IMR-90 (cell line): ENCODE results near the gene NPC1. TPM values are rescaled to one million over a fixed set of nuclear protein-coding genes. Genes with fewer than 3 reads are reported as not detected.

Experiments
- ATAC-seq: fragments of 200-7000 bp; cut with Tn5 transposase; 2 replicates; pipeline ENCODE4 v1.9.1; 2020; ENCODE audit warnings: low read depth, mild to moderate bottlenecking, moderate library complexity
- BruUV-seq: library from RNA; stranded (reverse); fragments of 400-500 nt; replicated peaks from 2 replicates; lab custom pipeline; 2021; lab: Mats Ljungman, UMichigan
- CTCF ChIA-PET: fragments of 300-600 bp; formaldehyde crosslinking; extraction: SDS; loops from one replicate; lab custom pipeline; 2021; ENCODE audit warnings: antibody characterized with exemption; lab: Yijun Ruan, JAX
- POLR2A ChIA-PET: fragments of 300-600 bp; sonication (Branson Sonifier 250); formaldehyde crosslinking; loops from one replicate; lab custom pipeline; 2022; ENCODE audit warnings: antibody characterized with exemption; ENCODE audit not compliant: unreplicated experiment; lab: Charles Lee
- DNase-seq: peaks from one replicate; pipeline ENCODE4 v3.0.0; 2013
- H2AFZ ChIP-seq: replicated peaks from 2 replicates; pipeline ENCODE3; 2013; ENCODE audit warnings: low read length, mild to moderate bottlenecking; ENCODE audit not compliant: poor library complexity
- H2AK5ac ChIP-seq: 2 replicates; pipeline ENCODE4 v1.6.1; 2013; ENCODE audit warnings: low read depth, low read length, inconsistent platforms
- H2AK9ac ChIP-seq: replicated peaks from 2 replicates; pipeline ENCODE3; 2013; ENCODE audit warnings: mild to moderate bottlenecking, low read depth, low read length, moderate library complexity; ENCODE audit not compliant: poor library complexity
- H2BK120ac ChIP-seq: 2 replicates; pipeline ENCODE4 v1.6.1; 2013; ENCODE audit warnings: low read depth, low read length, inconsistent platforms
- H2BK15ac ChIP-seq: 3 replicates; pipeline ENCODE4 v1.6.1; 2013; ENCODE audit warnings: low read depth, low read length, inconsistent platforms
- H2BK20ac ChIP-seq: 2 replicates; pipeline ENCODE4 v1.6.1; 2013; ENCODE audit warnings: low read depth, mild to moderate bottlenecking, inconsistent platforms, low read length, moderate library complexity
- H2BK5ac ChIP-seq: 2 replicates; pipeline ENCODE4 v1.6.1; 2013; ENCODE audit warnings: mild to moderate bottlenecking, low read depth, low read length, inconsistent platforms; ENCODE audit not compliant: poor library complexity, severe bottlenecking
- H3K14ac ChIP-seq: replicated peaks from 2 replicates; pipeline ENCODE4 v1.6.1; 2013; ENCODE audit warnings: low read depth, low read length, inconsistent platforms
- H3K18ac ChIP-seq: 2 replicates; pipeline ENCODE4 v1.6.1; 2013; ENCODE audit warnings: low read depth, low read length, control low read depth
- H3K23ac ChIP-seq: 2 replicates; pipeline ENCODE4 v1.6.1; 2013; ENCODE audit warnings: low read depth, low read length, inconsistent platforms
- H3K27ac ChIP-seq: 2 replicates; pipeline ENCODE4 v1.5.1; 2013; ENCODE audit warnings: mild to moderate bottlenecking, control low read depth, low read length; ENCODE audit not compliant: insufficient read depth
- H3K27me3 ChIP-seq: 2 replicates; pipeline ENCODE4 v1.6.1; 2013; ENCODE audit warnings: low read length; ENCODE audit not compliant: control insufficient read depth, insufficient read depth
- H3K36me3 ChIP-seq: 2 replicates; pipeline ENCODE4 v1.6.1; 2013; ENCODE audit warnings: low read length, mixed read lengths; ENCODE audit not compliant: control insufficient read depth, insufficient read depth
- H3K4ac ChIP-seq: 2 replicates; pipeline ENCODE4 v1.6.1; 2013; ENCODE audit warnings: low read depth, low read length, inconsistent platforms
- H3K4me1 ChIP-seq: 2 replicates; pipeline ENCODE4 v1.6.1; 2013; ENCODE audit warnings: low read length, mixed read lengths; ENCODE audit not compliant: control insufficient read depth, insufficient read depth
- H3K4me2 ChIP-seq: 2 replicates; pipeline ENCODE4 v1.6.1; 2013; ENCODE audit warnings: low read depth, mild to moderate bottlenecking, control low read depth, low read length, moderate library complexity
- H3K4me3 ChIP-seq: 2 replicates; pipeline ENCODE4 v1.5.1; 2013; ENCODE audit warnings: low read depth, mild to moderate bottlenecking, control low read depth, low read length, moderate library complexity; ENCODE audit not compliant: insufficient read depth
- H3K56ac ChIP-seq: 2 replicates; pipeline ENCODE4 v1.6.1; 2013; ENCODE audit warnings: low read length, inconsistent platforms; ENCODE audit not compliant: insufficient read depth; ENCODE audit errors: extremely low read depth
- H3K79me1 ChIP-seq, 2 experiments: 2 replicates each; pipeline ENCODE4 v1.6.1; 2013; ENCODE audit warnings: low read length in 2 of 2, inconsistent platforms in 1 of 2, low read depth in 1 of 2
- H3K9ac ChIP-seq: 2 replicates; pipeline ENCODE4 v1.6.1; 2013; ENCODE audit warnings: low read depth, low read length, control low read depth
- H3K9me1 ChIP-seq: 2 replicates; pipeline ENCODE4 v1.6.1; 2013; ENCODE audit warnings: low read length, inconsistent platforms; ENCODE audit not compliant: insufficient read depth
- H3K9me3 ChIP-seq: 2 replicates; pipeline ENCODE4 v1.6.1; 2013; ENCODE audit warnings: low read length; ENCODE audit not compliant: control insufficient read depth, insufficient read depth
- H4K20me1 ChIP-seq: 2 replicates; pipeline ENCODE4 v1.6.1; 2013; ENCODE audit warnings: low read length, inconsistent platforms; ENCODE audit not compliant: insufficient read depth
- H4K5ac ChIP-seq: 2 replicates; pipeline ENCODE4 v1.6.1; 2013; ENCODE audit warnings: mild to moderate bottlenecking, low read depth, low read length, control low read depth
- H4K8ac ChIP-seq, 2 experiments: 2 replicates each; pipeline ENCODE4 v1.6.1; 2013; ENCODE audit warnings: low read depth in 2 of 2, low read length in 2 of 2, control low read depth in 1 of 2, inconsistent platforms in 1 of 2
- H4K91ac ChIP-seq: 2 replicates; pipeline ENCODE4 v1.6.1; 2013; ENCODE audit warnings: low read depth, low read length, inconsistent platforms; ENCODE audit not compliant: insufficient read depth
- BHLHE40 ChIP-seq: fragments of 150-350 bp; IDR thresholded peaks from 2 replicates; pipeline ENCODE4 v1.6.1; 2016; ENCODE audit warnings: mild to moderate bottlenecking, low read depth, low read length
- CEBPB ChIP-seq: IDR thresholded peaks from 2 replicates; pipeline ENCODE4 v1.6.1; 2012; ENCODE audit warnings: low read depth, low read length, improper control_type of control experiment
- CHD1 ChIP-seq: IDR thresholded peaks from 2 replicates; pipeline ENCODE4 v1.6.1; 2012; ENCODE audit warnings: low read depth, low read length, improper control_type of control experiment
- FOS ChIP-seq: fragments of 150-350 bp; IDR thresholded peaks from 2 replicates; pipeline ENCODE4 v1.6.1; 2016; ENCODE audit warnings: low read depth, low read length
- MAFK ChIP-seq: IDR thresholded peaks from 2 replicates; pipeline ENCODE4 v1.6.1; 2012; ENCODE audit warnings: low read depth, low read length, improper control_type of control experiment
- MAZ ChIP-seq: IDR thresholded peaks from 2 replicates; pipeline ENCODE4 v1.6.1; 2012; ENCODE audit warnings: low read depth, mild to moderate bottlenecking, low read length, improper control_type of control experiment, moderate library complexity, borderline replicate concordance
- MXI1 ChIP-seq: IDR thresholded peaks from 2 replicates; pipeline ENCODE4 v1.6.1; 2012; ENCODE audit warnings: low read depth, mild to moderate bottlenecking, low read length, moderate library complexity, borderline replicate concordance
- NFE2L2 ChIP-seq: fragments of 150-350 bp; IDR thresholded peaks from 2 replicates; pipeline ENCODE4 v1.6.1; 2016; ENCODE audit warnings: low read depth, mild to moderate bottlenecking, low read length
- POLR2A ChIP-seq: IDR thresholded peaks from 2 replicates; pipeline ENCODE4 v1.6.1; 2012; ENCODE audit warnings: mild to moderate bottlenecking, low read depth, low read length
- RAD21 ChIP-seq: IDR thresholded peaks from 2 replicates; pipeline ENCODE4 v1.6.1; 2012; ENCODE audit warnings: low read length, improper control_type of control experiment
- RCOR1 ChIP-seq: IDR thresholded peaks from 2 replicates; pipeline ENCODE4 v1.6.1; 2012; ENCODE audit warnings: mild to moderate bottlenecking, low read length, improper control_type of control experiment; ENCODE audit not compliant: insufficient replicate concordance
- SMC3 ChIP-seq: fragments of 150-350 bp; IDR thresholded peaks from 2 replicates; pipeline ENCODE4 v1.6.1; 2016; ENCODE audit warnings: low read depth, mild to moderate bottlenecking, antibody characterized with exemption, low read length, moderate library complexity
- WGBS, 2 experiments: methylation state at CpG; one replicate each; pipeline versions ENCODE4 v1.1.5 to v1.1.7; 2013; ENCODE audit warnings: missing lambda C conversion rate in 2 of 2; ENCODE audit not compliant: insufficient read length in 1 of 2; ENCODE audit errors: extremely low coverage in 2 of 2; 5-methylcytosine and 5-hydroxymethylcytosine counted together
- dilution Hi-C: fragments of 300-500 bp; cut with HindIII; formaldehyde crosslinking; loops from one replicate; pipeline ENCODE4 v1.14.3; 2018; ENCODE audit warnings: low sequenced_read_pairs; ENCODE audit not compliant: unreplicated experiment
- in situ Hi-C: fragments of 300-500 bp; cut with MboI; formaldehyde crosslinking; loops from 3 replicates; pipeline ENCODE4 v1.14.3; 2019; ENCODE audit warnings: low sequenced_read_pairs, inconsistent platforms, mixed read lengths
- intact Hi-C: fragments of 100-400 bp; cut with micrococcal nuclease; formaldehyde crosslinking; loops from 2 replicates; pipeline ENCODE4 v1.10.0; 2022
- polyA plus RNA-seq, 3 experiments: library from polyadenylated mRNA; depleted of rRNA; stranded (reverse); fragments of >200 nt; gene quantifications; 2 replicates each; pipeline ENCODE4 v1.2.3, GENCODE V29; 2012; ENCODE audit warnings: low replicate concordance in 1 of 3
- total RNA-seq: library from RNA; depleted of rRNA; stranded (reverse); fragments of >200 nt; gene quantifications from 2 replicates; pipeline ENCODE4 v1.2.3, GENCODE V29; 2012
- TF ChIP-seq, protein P1 (sequence below): fragments of 150-350 bp; IDR thresholded peaks from 2 replicates; pipeline ENCODE4 v1.6.1; 2017; ENCODE audit warnings: mild to moderate bottlenecking, antibody characterized with exemption, low read length, low read depth
- TF ChIP-seq, protein P2 (sequence below): fragments of 150-350 bp; IDR thresholded peaks from 2 replicates; pipeline ENCODE4 v1.6.1; 2016; ENCODE audit warnings: low read depth, mild to moderate bottlenecking, low read length, moderate library complexity, borderline replicate concordance
- TF ChIP-seq, protein P3 (sequence below): conservative IDR thresholded peaks from 2 replicates; pipeline ENCODE4 v1.5.1; 2012; ENCODE audit warnings: mild to moderate bottlenecking, low read depth, low read length, improper control_type of control experiment

The NPC1 gene
- total and polyA plus RNA-seq, 2 of the 4 experiments (the other 2 are of a cell fraction) = 7.5 to 7.9 TPM

- Histone ChIP-seq H3K9me3 (no peaks in the 10 kb centered on the region), H3K4me2 (no peak overlapping the region), H4K5ac (no peak overlapping the region), H2BK20ac (no peak overlapping the region), H2AK9ac (no peak overlapping the region), H2BK15ac (no peak overlapping the region), H3K14ac (no peak overlapping the region), H3K4me3 (no peak overlapping the region), H3K9me1 (peaks cover 25% of the 10 kb centered on the region), H3K23ac (no peak overlapping the region), H2BK120ac (no peak overlapping the region), H2AFZ (no peak overlapping the region), H3K27me3 (peaks cover 5% of the 10 kb centered on the region; the same call in 1 of the 2 replicates), H4K20me1 (peaks cover 64% of the 10 kb centered on the region), H3K4ac (no peak overlapping the region), H3K4me1 (peaks cover 10% of the 10 kb centered on the region), H2BK5ac (no peak overlapping the region), H3K79me1 (peaks cover 21 to 52% of the 10 kb centered on the region in 2 experiments), H3K36me3 (peaks cover 8% of the 10 kb centered on the region), H3K9ac (no peak overlapping the region), H3K18ac (no peak overlapping the region), H3K27ac (no peak overlapping the region), H4K8ac (no peak overlapping the region), H3K56ac (no peak overlapping the region), H4K91ac (no peak overlapping the region), H2AK5ac (no peak overlapping the region)
- in situ Hi-C loops (no loop called here), intact Hi-C loops (no loop called here), dilution Hi-C loops (no loop called here)
- DNase-seq (no peak), ATAC-seq (no peak)
- no TSS peak for BruUV-seq
- ChIA-PET POLR2A (no interaction called here), CTCF (interaction anchor here (0.6 kb wide), 1 partner anchor 23 kb away, joined by 3 read pairs; no protein-coding TSS in a partner anchor)
- TF ChIP-seq CEBPB (no peak), MAFK (no peak), POLR2A (no peak), SMC3 (no peak), MAZ (no peak), RAD21 (no peak), RCOR1 (no peak), CHD1 (no peak), FOS (no peak), BHLHE40 (no peak), NFE2L2 (no peak), MXI1 (no peak)
- TF ChIP-seq, protein P1, sequence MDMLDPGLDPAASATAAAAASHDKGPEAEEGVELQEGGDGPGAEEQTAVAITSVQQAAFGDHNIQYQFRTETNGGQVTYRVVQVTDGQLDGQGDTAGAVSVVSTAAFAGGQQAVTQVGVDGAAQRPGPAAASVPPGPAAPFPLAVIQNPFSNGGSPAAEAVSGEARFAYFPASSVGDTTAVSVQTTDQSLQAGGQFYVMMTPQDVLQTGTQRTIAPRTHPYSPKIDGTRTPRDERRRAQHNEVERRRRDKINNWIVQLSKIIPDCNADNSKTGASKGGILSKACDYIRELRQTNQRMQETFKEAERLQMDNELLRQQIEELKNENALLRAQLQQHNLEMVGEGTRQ = no peak
- TF ChIP-seq, protein P2, sequence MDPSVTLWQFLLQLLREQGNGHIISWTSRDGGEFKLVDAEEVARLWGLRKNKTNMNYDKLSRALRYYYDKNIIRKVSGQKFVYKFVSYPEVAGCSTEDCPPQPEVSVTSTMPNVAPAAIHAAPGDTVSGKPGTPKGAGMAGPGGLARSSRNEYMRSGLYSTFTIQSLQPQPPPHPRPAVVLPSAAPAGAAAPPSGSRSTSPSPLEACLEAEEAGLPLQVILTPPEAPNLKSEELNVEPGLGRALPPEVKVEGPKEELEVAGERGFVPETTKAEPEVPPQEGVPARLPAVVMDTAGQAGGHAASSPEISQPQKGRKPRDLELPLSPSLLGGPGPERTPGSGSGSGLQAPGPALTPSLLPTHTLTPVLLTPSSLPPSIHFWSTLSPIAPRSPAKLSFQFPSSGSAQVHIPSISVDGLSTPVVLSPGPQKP = no peak
- TF ChIP-seq, protein P3, sequence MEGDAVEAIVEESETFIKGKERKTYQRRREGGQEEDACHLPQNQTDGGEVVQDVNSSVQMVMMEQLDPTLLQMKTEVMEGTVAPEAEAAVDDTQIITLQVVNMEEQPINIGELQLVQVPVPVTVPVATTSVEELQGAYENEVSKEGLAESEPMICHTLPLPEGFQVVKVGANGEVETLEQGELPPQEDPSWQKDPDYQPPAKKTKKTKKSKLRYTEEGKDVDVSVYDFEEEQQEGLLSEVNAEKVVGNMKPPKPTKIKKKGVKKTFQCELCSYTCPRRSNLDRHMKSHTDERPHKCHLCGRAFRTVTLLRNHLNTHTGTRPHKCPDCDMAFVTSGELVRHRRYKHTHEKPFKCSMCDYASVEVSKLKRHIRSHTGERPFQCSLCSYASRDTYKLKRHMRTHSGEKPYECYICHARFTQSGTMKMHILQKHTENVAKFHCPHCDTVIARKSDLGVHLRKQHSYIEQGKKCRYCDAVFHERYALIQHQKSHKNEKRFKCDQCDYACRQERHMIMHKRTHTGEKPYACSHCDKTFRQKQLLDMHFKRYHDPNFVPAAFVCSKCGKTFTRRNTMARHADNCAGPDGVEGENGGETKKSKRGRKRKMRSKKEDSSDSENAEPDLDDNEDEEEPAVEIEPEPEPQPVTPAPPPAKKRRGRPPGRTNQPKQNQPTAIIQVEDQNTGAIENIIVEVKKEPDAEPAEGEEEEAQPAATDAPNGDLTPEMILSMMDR = no peak
- 91% methylated on average over 3 of the region's 6 CpGs; no CpG with 5 or more reads in 1 of the 2 experiments for WGBS, 2 experiments
Observed at GRCh38 chr18:23578067-23578701, 8.1 kb downstream of the NPC1 start.
